ENCODE data around the gene CLEC3B. TPM values are rescaled to one million over a fixed set of nuclear protein-coding genes. Genes with fewer than 3 reads are reported as not detected.
A peak's percentile ranks its signal among the peaks of the same experiment; 100 is the strongest.

CLEC3B gene
- total RNA-seq, 2 experiments from 2014 or later, result 0.34 to 0.36 TPM

DNA sequence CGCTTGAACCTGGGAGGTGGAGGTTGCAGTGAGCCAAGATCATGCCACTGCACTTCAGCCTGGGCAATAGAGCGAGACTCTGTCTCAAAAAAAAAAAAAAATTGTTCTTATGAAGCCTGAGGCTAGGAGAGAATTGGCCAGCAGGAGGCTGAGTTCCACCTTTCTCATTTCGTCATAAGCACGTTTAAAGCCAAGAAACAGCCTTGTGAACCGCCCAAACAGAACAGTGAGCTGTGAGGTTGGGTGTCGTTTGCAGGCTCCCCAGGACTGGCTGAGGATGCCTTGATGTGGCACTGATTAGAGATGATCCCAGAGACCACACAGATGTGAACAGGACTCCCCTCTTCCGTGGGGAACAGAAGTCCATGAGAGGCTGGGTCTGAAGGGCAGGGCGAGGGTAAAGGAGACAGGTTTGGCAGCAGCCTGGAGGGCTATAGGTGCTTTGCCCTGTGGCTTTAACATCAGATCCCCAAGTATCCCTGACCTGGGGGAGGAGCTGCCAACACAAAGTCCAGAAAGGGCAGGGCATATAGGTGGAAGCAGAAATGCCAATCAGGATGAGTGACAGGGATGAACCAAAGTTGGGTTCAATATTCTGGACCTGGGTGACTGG lies 52.9 kb downstream of the CLEC3B start:
- Histone ChIP-seq H3K27me3 (ENCODE audit: control insufficient read depth in 1 of 2, insufficient read depth in 2 of 2, low read length in 2 of 2) (peaks cover 0 to 2% of the 10 kb centered on the region in 2 experiments), H3K4me3 (ENCODE audit: low read length) (no peak overlapping the region), H3K36me3 (ENCODE audit: insufficient read depth, low read length) (no peaks in the 10 kb centered on the region), H3K4me1 (ENCODE audit: insufficient read depth, low read length) (no peaks in the 10 kb centered on the region), H3K27ac (ENCODE audit: low read depth in 1 of 2, low read length in 2 of 2) (no peak overlapping the region), H3K9me3 (ENCODE audit: control insufficient read depth in 1 of 2, insufficient read depth in 1 of 2, low read length in 2 of 2) (no peaks in the 10 kb centered on the region)
- TF ChIP-seq, protein P1, sequence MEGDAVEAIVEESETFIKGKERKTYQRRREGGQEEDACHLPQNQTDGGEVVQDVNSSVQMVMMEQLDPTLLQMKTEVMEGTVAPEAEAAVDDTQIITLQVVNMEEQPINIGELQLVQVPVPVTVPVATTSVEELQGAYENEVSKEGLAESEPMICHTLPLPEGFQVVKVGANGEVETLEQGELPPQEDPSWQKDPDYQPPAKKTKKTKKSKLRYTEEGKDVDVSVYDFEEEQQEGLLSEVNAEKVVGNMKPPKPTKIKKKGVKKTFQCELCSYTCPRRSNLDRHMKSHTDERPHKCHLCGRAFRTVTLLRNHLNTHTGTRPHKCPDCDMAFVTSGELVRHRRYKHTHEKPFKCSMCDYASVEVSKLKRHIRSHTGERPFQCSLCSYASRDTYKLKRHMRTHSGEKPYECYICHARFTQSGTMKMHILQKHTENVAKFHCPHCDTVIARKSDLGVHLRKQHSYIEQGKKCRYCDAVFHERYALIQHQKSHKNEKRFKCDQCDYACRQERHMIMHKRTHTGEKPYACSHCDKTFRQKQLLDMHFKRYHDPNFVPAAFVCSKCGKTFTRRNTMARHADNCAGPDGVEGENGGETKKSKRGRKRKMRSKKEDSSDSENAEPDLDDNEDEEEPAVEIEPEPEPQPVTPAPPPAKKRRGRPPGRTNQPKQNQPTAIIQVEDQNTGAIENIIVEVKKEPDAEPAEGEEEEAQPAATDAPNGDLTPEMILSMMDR (IDR thresholded peaks at IDR 0.05), result peak; percentile 29
- H3K9me3 Mint-ChIP-seq, result no peaks in the 10 kb centered on the region
- ChIA-PET CTCF (no interaction called here), POLR2A (no interaction called here)
- H3K4me3 Mint-ChIP-seq, result peak overlapping the region; percentile 48
- no peak overlapping the region for H3K27ac Mint-ChIP-seq
- ATAC-seq (ENCODE audit: poor library complexity), result peak; percentile 62
- H3K27me3 Mint-ChIP-seq, result peaks cover 7% of the 10 kb centered on the region
- intact Hi-C loops (cut with DNase I, micrococcal nuclease), result loop anchor here (1.0 kb wide), 2 partner anchors 88 to 131 kb away; no protein-coding TSS in a partner anchor
- H3K36me3 Mint-ChIP-seq (ENCODE audit: low read depth), result no peaks in the 10 kb centered on the region
- peak in 4 of 14 experiments; percentile 12 to 43 (median 29) for DNase-seq
- H3K4me1 Mint-ChIP-seq (ENCODE audit: low read depth), result peaks cover 17% of the 10 kb centered on the region

DNA sequence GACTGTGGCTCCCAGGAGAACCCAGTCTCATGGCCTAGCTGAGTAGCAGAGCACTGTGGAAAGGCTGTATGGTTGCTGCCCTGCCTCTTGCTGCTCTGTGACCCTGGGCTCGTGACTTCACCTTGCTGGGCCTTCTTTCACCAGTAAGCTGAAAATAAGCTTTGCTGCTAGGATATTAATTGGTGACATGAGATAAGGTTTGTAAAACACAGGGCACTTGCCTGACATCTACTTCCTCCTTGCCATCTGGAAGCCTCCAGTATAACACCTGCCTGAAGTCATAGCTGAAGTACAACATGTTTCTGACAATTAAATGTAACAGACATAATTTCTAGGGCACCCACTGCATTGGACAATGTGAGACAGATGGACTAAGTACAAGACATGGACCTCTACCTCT lies 53.6 kb downstream of the CLEC3B start:
- intact Hi-C loops (cut with DNase I, micrococcal nuclease), result loop anchor here (1.0 kb wide), 2 partner anchors 88 to 131 kb away; no protein-coding TSS in a partner anchor
- Mint-ChIP-seq H3K27ac (no peak overlapping the region), H3K36me3 (ENCODE audit: low read depth) (peaks cover 1% of the 10 kb centered on the region), H3K4me3 (no peak overlapping the region), H3K4me1 (ENCODE audit: low read depth) (peaks cover 17% of the 10 kb centered on the region), H3K27me3 (peaks cover under 1% of the 10 kb centered on the region), H3K9me3 (no peaks in the 10 kb centered on the region)
- Histone ChIP-seq H3K27ac (ENCODE audit: low read depth in 1 of 2, low read length in 2 of 2) (no peak overlapping the region), H3K36me3 (ENCODE audit: insufficient read depth, low read length) (no peaks in the 10 kb centered on the region), H3K27me3 (ENCODE audit: control insufficient read depth in 1 of 2, insufficient read depth in 2 of 2, low read length in 2 of 2) (peaks cover 0 to 2% of the 10 kb centered on the region in 2 experiments), H3K9me3 (ENCODE audit: control insufficient read depth in 1 of 2, insufficient read depth in 1 of 2, low read length in 2 of 2) (no peaks in the 10 kb centered on the region), H3K4me1 (ENCODE audit: insufficient read depth, low read length) (no peaks in the 10 kb centered on the region), H3K4me3 (ENCODE audit: low read length) (no peak overlapping the region)
- ChIA-PET POLR2A (no interaction called here), CTCF (no interaction called here)
- TF ChIP-seq, protein P1 (IDR thresholded peaks at IDR 0.05), result no peak
- DNase-seq, result no peak
- ATAC-seq (ENCODE audit: poor library complexity), result no peak

DNA sequence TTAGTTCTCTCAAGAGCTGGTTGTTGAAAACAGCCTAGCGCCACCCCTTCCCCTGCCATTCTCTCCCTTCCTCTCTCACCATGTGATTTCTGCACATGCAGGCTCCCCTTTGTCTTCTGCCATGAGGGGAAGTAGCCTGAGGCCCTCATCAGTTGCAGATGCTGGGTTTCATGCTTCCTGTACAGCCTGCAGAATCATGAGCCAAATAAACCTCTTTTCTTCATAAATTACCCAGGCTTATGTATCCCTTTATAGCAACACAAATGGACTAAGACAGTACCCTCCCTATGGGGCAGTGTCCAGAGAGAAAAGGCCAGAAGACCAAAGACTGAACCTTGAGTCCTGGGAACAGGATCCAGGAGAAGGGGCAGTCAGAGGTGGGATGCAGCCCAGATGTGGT lies 54.7 kb downstream of the CLEC3B start:
- Mint-ChIP-seq H3K9me3 (no peaks in the 10 kb centered on the region), H3K4me3 (no peak overlapping the region), H3K27me3 (no peaks in the 10 kb centered on the region), H3K4me1 (ENCODE audit: low read depth) (peaks cover 17% of the 10 kb centered on the region), H3K27ac (no peak overlapping the region), H3K36me3 (ENCODE audit: low read depth) (peaks cover 7% of the 10 kb centered on the region)
- no peaks in the 10 kb centered on the region for H3K4me1 ChIP-seq (ENCODE audit: insufficient read depth, low read length)
- peaks cover 0 to 2% of the 10 kb centered on the region in 2 experiments for H3K27me3 ChIP-seq (ENCODE audit: control insufficient read depth in 1 of 2, insufficient read depth in 2 of 2, low read length in 2 of 2)
- no peak overlapping the region for H3K27ac ChIP-seq (ENCODE audit: low read depth in 1 of 2, low read length in 2 of 2)
- no peak overlapping the region for H3K4me3 ChIP-seq (ENCODE audit: low read length)
- intact Hi-C loops (cut with DNase I, micrococcal nuclease), result no loop called here
- no peaks in the 10 kb centered on the region for H3K36me3 ChIP-seq (ENCODE audit: insufficient read depth, low read length)
- ChIA-PET POLR2A (no interaction called here), CTCF (no interaction called here)
- DNase-seq (no peak), ATAC-seq (ENCODE audit: poor library complexity) (no peak)
- no peaks in the 10 kb centered on the region for H3K9me3 ChIP-seq (ENCODE audit: control insufficient read depth in 1 of 2, insufficient read depth in 1 of 2, low read length in 2 of 2)
- TF ChIP-seq, protein P1 (IDR thresholded peaks at IDR 0.05), result no peak
